ENCODE measurements around the gene KIAA1671. TPM values are rescaled to one million over a fixed set of nuclear protein-coding genes. Genes with fewer than 3 reads are reported as not detected.
A peak's percentile ranks its signal among the peaks of the same experiment; 100 is the strongest.

KIAA1671 gene
- total RNA-seq, 1 experiment from 2014 or later = 68.1 TPM

- no peak for DNase-seq (ENCODE audit: unreplicated experiment)
- ChIA-PET POLR2A (interaction anchor here (1.0 to 3.8 kb wide), 3 partner anchors 8 to 29 kb away, joined by 3 to 25 read pairs (median 5); no protein-coding TSS in a partner anchor), CTCF (interaction anchor here (1.2 kb wide), 1 partner anchor 111 kb away, joined by 3 read pairs; no protein-coding TSS in a partner anchor)
- Mint-ChIP-seq H3K4me1 (ENCODE audit: insufficient read depth, unreplicated experiment) (peaks cover 41% of the 10 kb centered on the region), H3K9me3 (ENCODE audit: unreplicated experiment) (no peaks in the 10 kb centered on the region), H3K27me3 (ENCODE audit: insufficient read depth, unreplicated experiment) (no peaks in the 10 kb centered on the region), H3K4me3 (ENCODE audit: unreplicated experiment) (no peak overlapping the region), H3K27ac (ENCODE audit: low read depth, unreplicated experiment) (no peak overlapping the region), H3K36me3 (ENCODE audit: insufficient read depth, unreplicated experiment) (peaks cover 23% of the 10 kb centered on the region)
- no peak for TF ChIP-seq CTCF (IDR thresholded peaks at IDR 0.05; ENCODE audit: unreplicated experiment)
- intact Hi-C loops (cut with micrococcal nuclease) = no loop called here
- no TSS peak for BruUV-seq (replicated peaks)
Observed at GRCh38 chr22:25162561-25162960, 210.0 kb downstream of the KIAA1671 start.

DNA sequence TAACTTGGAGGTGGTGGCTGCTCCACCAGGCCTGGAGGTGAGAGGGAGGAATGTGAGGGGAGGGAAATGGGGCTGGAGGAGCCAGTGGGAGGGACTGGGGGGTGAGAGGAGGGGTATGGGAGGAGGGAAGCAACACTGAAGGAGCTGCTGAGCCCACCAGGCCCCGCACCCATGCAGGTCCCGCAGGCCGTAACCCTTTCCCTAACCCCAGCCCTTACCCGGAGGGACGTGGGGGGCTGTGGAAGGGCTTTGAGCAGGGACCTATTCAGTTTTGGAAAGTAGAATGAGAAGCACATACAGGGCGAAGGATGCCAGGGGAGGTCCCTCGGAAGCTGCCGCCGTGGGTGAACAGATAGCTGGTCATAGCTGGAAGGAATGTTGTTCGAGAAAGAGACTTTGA, 213.3 kb downstream of the KIAA1671 start:
- intact Hi-C loops (cut with micrococcal nuclease) = loop anchor here (5.0 kb wide), 1 partner anchor 53 kb away; no protein-coding TSS in a partner anchor
- H3K36me3 Mint-ChIP-seq (ENCODE audit: insufficient read depth, unreplicated experiment) = peaks cover 34% of the 10 kb centered on the region
- no peak overlapping the region for H3K4me3 Mint-ChIP-seq (ENCODE audit: unreplicated experiment)
- TF ChIP-seq CTCF (IDR thresholded peaks at IDR 0.05; ENCODE audit: unreplicated experiment) = no peak
- ChIA-PET POLR2A (interaction anchor here (3.8 kb wide), 1 partner anchor 11 kb away, joined by 25 read pairs; no protein-coding TSS in a partner anchor), CTCF (no interaction called here)
- H3K27me3 Mint-ChIP-seq (ENCODE audit: insufficient read depth, unreplicated experiment) = no peaks in the 10 kb centered on the region
- H3K4me1 Mint-ChIP-seq (ENCODE audit: insufficient read depth, unreplicated experiment) = peaks cover 50% of the 10 kb centered on the region
- no peak for DNase-seq (ENCODE audit: unreplicated experiment)
- no TSS peak for BruUV-seq (replicated peaks)
- H3K27ac Mint-ChIP-seq (ENCODE audit: low read depth, unreplicated experiment) = no peak overlapping the region
- H3K9me3 Mint-ChIP-seq (ENCODE audit: unreplicated experiment) = no peaks in the 10 kb centered on the region

- TF ChIP-seq CTCF (IDR thresholded peaks at IDR 0.05; ENCODE audit: unreplicated experiment) = no peak
- ChIA-PET POLR2A (interaction anchor here (0.6 to 4.7 kb wide), 4 partner anchors 10 to 32 kb away, joined by 3 to 15 read pairs (median 6); no protein-coding TSS in a partner anchor), CTCF (interaction anchor here (0.6 to 2.3 kb wide), 3 partner anchors 55 to 316 kb away, joined by 3 to 8 read pairs (median 4); no protein-coding TSS in a partner anchor)
- H3K4me1 Mint-ChIP-seq (ENCODE audit: insufficient read depth, unreplicated experiment) = peaks cover 45% of the 10 kb centered on the region
- intact Hi-C loops (cut with micrococcal nuclease) = loop anchor here (5.0 kb wide), 1 partner anchor 54 kb away; no protein-coding TSS in a partner anchor
- no peak for DNase-seq (ENCODE audit: unreplicated experiment)
- no peak overlapping the region for H3K4me3 Mint-ChIP-seq (ENCODE audit: unreplicated experiment)
- H3K36me3 Mint-ChIP-seq (ENCODE audit: insufficient read depth, unreplicated experiment) = peaks cover 39% of the 10 kb centered on the region
- H3K27ac Mint-ChIP-seq (ENCODE audit: low read depth, unreplicated experiment) = no peak overlapping the region
- no peaks in the 10 kb centered on the region for H3K9me3 Mint-ChIP-seq (ENCODE audit: unreplicated experiment)
- no peaks in the 10 kb centered on the region for H3K27me3 Mint-ChIP-seq (ENCODE audit: insufficient read depth, unreplicated experiment)
- no TSS peak for BruUV-seq (replicated peaks)
Observed at GRCh38 chr22:25166266-25167040, 213.9 kb downstream of the KIAA1671 start.

GRCh38 chr22:25167082-25167481, 214.6 kb downstream of the KIAA1671 start:
- peak; percentile 50 for DNase-seq (ENCODE audit: unreplicated experiment)
- H3K9me3 Mint-ChIP-seq (ENCODE audit: unreplicated experiment) = no peaks in the 10 kb centered on the region
- H3K4me1 Mint-ChIP-seq (ENCODE audit: insufficient read depth, unreplicated experiment) = peaks cover 45% of the 10 kb centered on the region
- peaks cover 45% of the 10 kb centered on the region for H3K36me3 Mint-ChIP-seq (ENCODE audit: insufficient read depth, unreplicated experiment)
- H3K27ac Mint-ChIP-seq (ENCODE audit: low read depth, unreplicated experiment) = no peak overlapping the region
- POLR2A ChIA-PET = interaction anchor here (0.6 to 4.7 kb wide), 5 partner anchors 9 to 33 kb away, joined by 3 to 15 read pairs (median 3); no protein-coding TSS in a partner anchor
- H3K4me3 Mint-ChIP-seq (ENCODE audit: unreplicated experiment) = no peak overlapping the region
- CTCF ChIA-PET = interaction anchor here (0.7 to 2.3 kb wide), 4 partner anchors 9 to 316 kb away, joined by 3 to 8 read pairs (median 5); no protein-coding TSS in a partner anchor
- no peak for TF ChIP-seq CTCF (IDR thresholded peaks at IDR 0.05; ENCODE audit: unreplicated experiment)
- intact Hi-C loops (cut with micrococcal nuclease) = loop anchor here (5.0 kb wide), 1 partner anchor 55 kb away; no protein-coding TSS in a partner anchor
- no TSS peak for BruUV-seq (replicated peaks)
- no peaks in the 10 kb centered on the region for H3K27me3 Mint-ChIP-seq (ENCODE audit: insufficient read depth, unreplicated experiment)

All from MCF 10A (cell line).